ENCODE results near the gene CCL1. TPM values are rescaled to one million over a fixed set of nuclear protein-coding genes. Genes with fewer than 3 reads are reported as not detected.
"Not testable (repeated sequence)": the region's sequence is repeated elsewhere in the genome, so short reads cannot be mapped to it uniquely, and the experiment has no call there.

The CCL1 gene
- total RNA-seq, 3 donors from 2014 or later, result 1.4 to 17.7 (median 3.6) TPM

DNA sequence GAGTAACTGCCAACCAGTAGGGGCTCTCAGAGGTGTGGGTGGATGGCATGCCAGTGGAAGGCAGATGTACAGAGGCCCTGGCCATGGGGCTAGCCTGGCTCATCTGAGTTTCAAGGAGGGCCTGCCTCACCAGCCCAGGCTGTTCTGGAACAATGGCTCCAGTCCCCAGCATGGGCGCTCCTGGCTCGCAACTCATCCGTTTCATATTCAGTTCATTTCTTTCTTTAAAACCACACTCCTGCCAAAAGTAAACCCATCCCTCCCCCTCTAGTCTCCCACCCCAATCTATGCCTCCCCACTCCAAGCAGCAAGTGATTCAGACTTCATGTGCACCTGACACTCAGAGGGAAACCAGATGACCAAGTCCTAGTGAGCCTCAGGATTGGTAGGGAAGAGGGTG, 4.4 kb downstream of the CCL1 start:
- peaks cover 17% of the 10 kb centered on the region for H3K27me3 Mint-ChIP-seq (ENCODE audit: low read depth)
- no peak for ATAC-seq

DNA sequence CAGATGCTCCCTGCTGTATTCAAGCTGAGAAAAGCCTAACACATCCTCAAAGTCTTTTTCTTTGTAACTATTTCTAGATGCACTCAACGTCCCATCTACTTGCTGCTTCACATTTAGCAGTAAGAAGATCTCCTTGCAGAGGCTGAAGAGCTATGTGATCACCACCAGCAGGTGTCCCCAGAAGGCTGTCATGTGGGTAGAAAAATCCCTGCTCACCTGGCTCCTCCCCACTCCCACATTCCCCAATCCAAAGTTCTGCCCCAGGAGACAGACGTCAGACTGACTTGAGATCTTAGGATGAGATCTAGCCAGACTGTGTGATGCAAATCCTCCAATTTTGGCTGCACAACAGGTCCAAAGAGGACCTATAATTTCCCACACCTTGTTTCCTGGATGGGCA, 5.6 kb downstream of the CCL1 start:
- H3K4me1 Mint-ChIP-seq (ENCODE audit: low read depth), result no peaks in the 10 kb centered on the region
- DNase-seq, result no peak

More for the DNA sequence above, 4.4 kb downstream of the CCL1 start:
- peaks cover 4% of the 10 kb centered on the region for H3K9me3 Mint-ChIP-seq
- no peak for DNase-seq
- no peaks in the 10 kb centered on the region for H3K36me3 Mint-ChIP-seq (ENCODE audit: insufficient read depth)
- no peak overlapping the region for H3K4me3 Mint-ChIP-seq
- no peaks in the 10 kb centered on the region for H3K4me1 Mint-ChIP-seq (ENCODE audit: low read depth)

DNA sequence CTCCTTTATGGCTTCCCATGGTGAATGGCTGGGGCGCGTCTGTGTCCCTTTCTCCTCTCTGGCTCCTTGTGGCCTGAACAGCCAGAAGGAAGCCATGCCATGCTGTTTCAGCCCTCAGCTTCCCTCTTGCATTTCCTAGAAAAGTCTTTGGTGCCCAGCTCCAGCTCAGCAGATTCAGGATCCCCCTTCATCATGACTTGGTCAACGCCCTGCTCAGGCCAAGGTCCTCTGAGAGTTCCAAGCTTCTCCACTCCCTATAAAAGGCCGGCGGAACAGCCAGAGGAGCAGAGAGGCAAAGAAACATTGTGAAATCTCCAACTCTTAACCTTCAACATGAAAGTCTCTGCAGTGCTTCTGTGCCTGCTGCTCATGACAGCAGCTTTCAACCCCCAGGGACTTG, 6.8 kb downstream of the CCL1 start, which contains the start of gene CCL13:
CCL13 (plus strand) TSS at position 287 of the 400 bp plus-strand sequence; CDS start at position 334, 47 bp downstream.
- DNase-seq, result no peak
- ATAC-seq, result no peak
- peaks cover 11% of the 10 kb centered on the region for H3K27me3 Mint-ChIP-seq (ENCODE audit: low read depth)

More for the DNA sequence above, 5.6 kb downstream of the CCL1 start:
- no peak for ATAC-seq
- Mint-ChIP-seq H3K4me3 (no peak overlapping the region), H3K9me3 (peaks cover 6% of the 10 kb centered on the region), H3K36me3 (ENCODE audit: insufficient read depth) (no peaks in the 10 kb centered on the region), H3K27me3 (ENCODE audit: low read depth) (peaks cover 8% of the 10 kb centered on the region)

DNA sequence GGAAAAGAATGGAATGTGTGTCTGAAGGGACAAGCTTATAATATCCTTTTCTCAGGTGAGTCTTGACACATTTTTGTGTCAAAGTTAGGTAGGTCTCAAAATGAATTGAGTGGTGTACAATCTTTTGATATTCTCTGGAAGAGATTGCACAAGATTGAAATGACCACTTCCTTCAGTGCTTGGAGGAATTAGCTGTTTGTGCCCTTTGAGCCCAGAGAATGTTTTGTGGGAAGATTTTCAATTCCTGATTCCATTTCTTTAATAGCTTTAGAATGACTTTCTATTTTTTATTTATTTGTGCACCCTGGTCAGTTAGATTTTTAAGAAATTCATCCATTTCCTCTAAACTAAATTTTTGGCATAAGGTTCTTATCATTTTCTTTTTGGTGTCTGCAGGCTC, 8.4 kb downstream of the CCL1 start:
- H3K36me3 Mint-ChIP-seq (ENCODE audit: insufficient read depth), result no peaks in the 10 kb centered on the region
- peaks cover 6% of the 10 kb centered on the region for H3K9me3 Mint-ChIP-seq
- peaks cover 12% of the 10 kb centered on the region for H3K27me3 Mint-ChIP-seq (ENCODE audit: low read depth)
- no peak for DNase-seq
- ATAC-seq, result no peak
- no peak overlapping the region for H3K4me3 Mint-ChIP-seq
- no peaks in the 10 kb centered on the region for H3K4me1 Mint-ChIP-seq (ENCODE audit: low read depth)

More for the DNA sequence above, 6.8 kb downstream of the CCL1 start, which contains the start of gene CCL13:
- Mint-ChIP-seq H3K4me1 (ENCODE audit: low read depth) (no peaks in the 10 kb centered on the region), H3K36me3 (ENCODE audit: insufficient read depth) (no peaks in the 10 kb centered on the region), H3K4me3 (no peak within 1 kb of the TSS), H3K9me3 (peaks cover 6% of the 10 kb centered on the region)

DNA sequence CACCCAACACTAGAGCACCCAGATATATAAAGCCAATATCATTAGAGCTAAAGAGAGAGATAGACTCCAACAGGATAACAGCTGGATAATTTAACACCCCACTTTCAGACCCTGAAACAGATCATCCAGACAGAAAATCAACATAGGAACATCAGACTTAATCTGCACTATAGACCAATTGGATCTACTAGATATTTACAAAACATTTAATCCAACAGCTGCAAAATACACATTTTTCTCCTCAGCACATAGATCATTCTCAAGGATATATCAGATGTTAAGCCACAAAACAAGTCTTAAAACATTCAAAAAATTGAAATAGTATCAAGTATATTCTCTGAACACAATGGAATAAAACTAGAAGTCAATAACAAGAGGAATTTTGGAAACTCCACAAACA, 10.8 kb downstream of the CCL1 start:
- ATAC-seq, result no peak
- DNase-seq, result no peak
- Mint-ChIP-seq H3K9me3 (peaks cover 6% of the 10 kb centered on the region), H3K36me3 (ENCODE audit: insufficient read depth) (no peaks in the 10 kb centered on the region), H3K27me3 (ENCODE audit: low read depth) (peaks cover 19% of the 10 kb centered on the region), H3K4me1 (ENCODE audit: low read depth) (no peaks in the 10 kb centered on the region), H3K4me3 (no peak overlapping the region)

DNA sequence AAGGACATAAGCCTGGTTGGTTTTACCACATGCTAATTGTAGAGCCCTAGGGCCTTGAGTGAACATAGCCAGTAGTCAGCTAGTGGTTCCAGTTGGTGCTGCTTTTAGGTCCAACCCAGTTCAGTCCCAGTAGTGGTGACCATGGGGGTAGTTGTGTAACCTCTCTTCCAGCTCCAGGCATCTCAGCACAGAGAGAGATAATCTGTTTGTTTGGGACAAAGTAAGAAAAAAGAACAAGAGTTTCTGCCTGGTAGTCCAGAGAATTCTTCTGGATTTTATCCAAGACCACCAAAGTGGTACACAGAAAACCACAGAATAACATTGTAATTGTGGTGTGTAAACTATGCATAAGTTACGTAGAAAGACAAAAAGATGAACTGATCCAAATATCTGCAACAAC, 11.9 kb downstream of the CCL1 start:
- ATAC-seq, result no peak
- DNase-seq, result no peak
- Mint-ChIP-seq H3K4me3 (no peak overlapping the region), H3K27me3 (ENCODE audit: low read depth) (peaks cover 21% of the 10 kb centered on the region), H3K4me1 (ENCODE audit: low read depth) (no peaks in the 10 kb centered on the region), H3K36me3 (ENCODE audit: insufficient read depth) (no peaks in the 10 kb centered on the region), H3K9me3 (peaks cover 6% of the 10 kb centered on the region)

DNA sequence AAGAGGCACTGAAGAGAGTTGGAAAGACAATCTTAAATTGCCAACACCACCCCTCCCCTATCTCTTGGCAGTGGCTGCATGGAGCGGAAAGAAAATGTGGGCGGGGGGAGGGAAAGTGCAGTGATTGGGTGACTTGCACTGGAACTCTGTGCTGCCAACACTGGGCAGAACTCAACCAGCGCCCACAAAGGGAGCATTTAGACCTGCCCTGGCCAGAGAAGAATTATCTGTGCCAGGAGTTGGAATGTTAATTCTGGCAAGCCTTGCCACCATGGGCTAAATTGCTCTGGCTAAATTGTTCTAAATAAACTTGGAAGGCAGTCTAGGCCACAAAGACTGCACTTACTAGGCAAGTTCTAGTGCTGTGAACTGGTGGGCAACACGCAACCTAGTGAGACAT, 13.3 kb downstream of the CCL1 start:
- Mint-ChIP-seq H3K9me3 (peaks cover 6% of the 10 kb centered on the region), H3K4me3 (no peak overlapping the region), H3K4me1 (ENCODE audit: low read depth) (no peaks in the 10 kb centered on the region), H3K36me3 (ENCODE audit: insufficient read depth) (no peaks in the 10 kb centered on the region), H3K27me3 (ENCODE audit: low read depth) (peaks cover 20% of the 10 kb centered on the region)
- ATAC-seq (no peak), DNase-seq (no peak)

DNA sequence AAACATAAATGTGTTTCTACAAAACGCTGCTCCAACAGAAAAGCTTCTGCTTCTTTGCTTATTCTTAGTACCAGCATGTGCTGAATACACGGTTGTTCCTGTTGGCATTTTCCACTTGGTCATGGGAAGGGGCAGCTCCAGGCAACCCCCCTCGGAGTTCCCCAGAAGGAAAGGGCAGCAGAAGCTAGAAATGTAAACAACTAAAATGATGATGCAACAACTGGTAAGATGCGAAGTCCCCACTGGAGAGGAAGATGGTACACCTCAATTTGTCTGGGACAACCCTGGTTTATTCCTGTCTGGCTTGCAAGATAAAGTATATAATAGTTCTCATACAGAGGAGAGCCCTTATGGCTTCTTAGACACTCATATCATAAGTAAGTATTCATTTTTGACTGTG, 16.0 kb downstream of the CCL1 start:
- no peaks in the 10 kb centered on the region for H3K9me3 Mint-ChIP-seq
- ATAC-seq (no peak), DNase-seq (no peak)
- no peaks in the 10 kb centered on the region for H3K4me1 Mint-ChIP-seq (ENCODE audit: low read depth)
- H3K36me3 Mint-ChIP-seq (ENCODE audit: insufficient read depth), result no peaks in the 10 kb centered on the region
- no peak overlapping the region for H3K4me3 Mint-ChIP-seq
- H3K27me3 Mint-ChIP-seq (ENCODE audit: low read depth), result peaks cover 31% of the 10 kb centered on the region

DNA sequence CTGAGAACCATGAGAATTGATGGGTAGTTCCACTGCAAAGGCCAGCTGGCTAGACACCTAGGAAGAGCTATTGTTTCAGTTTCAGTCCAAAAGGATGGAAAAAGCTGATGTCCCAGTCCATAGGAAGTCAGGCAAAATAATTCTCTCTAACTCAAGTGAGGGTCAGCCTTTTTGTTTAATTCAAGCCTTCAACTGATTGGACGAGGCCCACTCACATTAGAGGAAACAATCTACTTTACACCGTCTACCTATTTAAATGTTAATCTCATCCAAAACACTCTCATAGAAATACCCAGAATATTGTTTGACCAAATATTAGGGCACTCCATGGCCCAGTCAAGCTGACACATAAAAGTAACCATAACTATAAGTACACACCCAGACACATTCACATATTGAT, 21.1 kb downstream of the CCL1 start:
- ATAC-seq, result no peak
- DNase-seq, result no peak
- Mint-ChIP-seq H3K9me3 (no peaks in the 10 kb centered on the region), H3K4me3 (no peak overlapping the region), H3K4me1 (ENCODE audit: low read depth) (no peaks in the 10 kb centered on the region), H3K36me3 (ENCODE audit: insufficient read depth) (no peaks in the 10 kb centered on the region), H3K27me3 (ENCODE audit: low read depth) (peaks cover 46% of the 10 kb centered on the region)

DNA sequence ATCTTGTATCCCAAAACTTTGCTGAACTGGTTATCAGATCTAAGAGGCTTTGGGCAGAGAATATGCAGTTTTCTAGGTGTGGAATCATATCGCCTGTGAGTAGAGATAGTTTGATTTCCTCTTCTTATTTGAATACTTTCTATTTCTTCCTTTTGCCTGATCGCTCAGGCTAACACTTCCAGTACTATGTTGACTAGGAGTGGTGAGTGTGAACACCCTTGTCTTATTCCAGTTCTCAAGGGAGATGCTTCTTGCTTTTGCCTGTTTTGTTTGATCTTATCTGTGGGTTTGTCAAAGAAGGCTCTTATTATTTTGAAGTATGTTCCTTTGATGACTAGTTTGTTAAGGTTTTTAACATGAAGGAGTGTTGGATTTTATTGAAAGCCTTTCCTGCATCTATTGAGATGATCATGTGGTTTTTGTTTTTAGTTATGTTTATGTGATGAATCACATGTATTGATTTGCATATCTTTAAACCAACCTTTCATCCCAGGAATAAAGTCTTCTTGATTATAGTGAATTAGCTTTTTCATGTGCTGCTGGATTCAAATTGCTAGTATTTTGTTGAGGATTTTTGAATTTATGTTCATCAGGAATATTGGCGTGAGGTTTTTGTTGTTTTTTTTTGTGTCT, 23.8 kb downstream of the CCL1 start:
- ATAC-seq, result no peak
- H3K9me3 Mint-ChIP-seq, result peaks cover 5% of the 10 kb centered on the region
- no peaks in the 10 kb centered on the region for H3K36me3 Mint-ChIP-seq (ENCODE audit: insufficient read depth)
- H3K27me3 Mint-ChIP-seq (ENCODE audit: low read depth), result peaks cover 50% of the 10 kb centered on the region
- H3K4me3 Mint-ChIP-seq, result no peak overlapping the region
- H3K4me1 Mint-ChIP-seq (ENCODE audit: low read depth), result no peaks in the 10 kb centered on the region
- no peak for DNase-seq

DNA sequence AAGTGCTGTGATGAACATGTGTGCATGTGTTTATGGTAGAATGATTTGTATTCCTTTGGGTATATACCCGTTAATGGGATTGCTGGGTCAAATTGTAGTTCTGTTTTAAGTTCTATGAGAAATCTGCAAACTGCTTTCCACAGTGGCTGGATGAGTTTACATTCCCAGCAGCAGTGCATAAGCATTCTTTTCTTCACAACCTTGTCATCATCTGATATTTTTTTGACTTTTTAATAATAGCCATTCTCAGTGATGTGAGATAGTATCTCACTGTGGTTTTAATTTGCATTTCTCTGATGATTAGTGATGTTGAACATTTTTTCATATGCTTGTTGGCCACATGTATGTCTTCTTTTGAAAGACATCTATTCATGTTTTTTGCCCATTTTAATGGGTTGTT, 25.3 kb downstream of the CCL1 start:
- no peaks in the 10 kb centered on the region for H3K4me1 Mint-ChIP-seq (ENCODE audit: low read depth)
- no peak for ATAC-seq
- peaks cover 42% of the 10 kb centered on the region for H3K27me3 Mint-ChIP-seq (ENCODE audit: low read depth)
- no peak overlapping the region for H3K4me3 Mint-ChIP-seq
- DNase-seq, result no peak
- no peaks in the 10 kb centered on the region for H3K36me3 Mint-ChIP-seq (ENCODE audit: insufficient read depth)
- peaks cover 5% of the 10 kb centered on the region for H3K9me3 Mint-ChIP-seq

DNA sequence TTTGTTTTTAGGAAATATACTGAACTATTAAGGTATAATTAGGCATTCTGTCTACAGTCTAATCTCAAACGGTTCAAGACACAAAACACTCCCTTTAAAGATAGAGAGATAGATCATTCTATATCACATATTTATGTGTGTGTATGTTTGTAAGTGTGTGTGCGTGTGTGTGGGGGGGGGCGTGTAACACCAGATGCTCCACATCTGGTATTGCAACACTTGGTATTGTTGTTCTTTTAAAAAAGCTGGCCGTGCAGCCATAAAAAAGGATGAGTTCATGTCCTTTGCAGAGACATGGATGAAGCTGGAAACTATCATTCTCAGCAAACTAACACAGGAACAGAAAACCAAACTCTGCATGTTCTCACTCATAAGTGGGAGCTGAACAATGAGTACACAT, 35.5 kb downstream of the CCL1 start:
- not testable (repeated sequence) for H3K36me3 Mint-ChIP-seq (ENCODE audit: insufficient read depth); H3K4me1 Mint-ChIP-seq (ENCODE audit: low read depth); ATAC-seq; H3K4me3 Mint-ChIP-seq; H3K9me3 Mint-ChIP-seq; DNase-seq
- peaks cover 18% of the 10 kb centered on the region for H3K27me3 Mint-ChIP-seq (ENCODE audit: low read depth)

DNA sequence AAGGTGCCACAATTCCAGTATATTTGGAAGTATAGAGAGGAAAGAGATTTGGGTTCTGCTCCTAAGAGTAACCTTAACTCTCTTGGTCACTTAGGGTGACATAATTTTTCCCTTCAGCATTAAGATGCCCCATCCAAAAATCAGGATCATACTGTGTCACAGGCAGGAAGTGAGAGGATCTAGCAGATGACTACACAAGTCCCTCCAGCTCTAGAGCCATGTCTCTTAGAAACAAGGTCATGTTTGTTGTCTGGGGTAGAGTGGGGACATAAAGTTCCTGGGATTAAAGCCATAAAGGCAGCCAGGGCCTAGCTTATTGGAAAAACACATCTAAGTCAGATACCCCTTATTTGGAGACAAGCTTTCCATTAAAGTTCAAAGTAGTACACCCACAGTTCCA, 41.1 kb downstream of the CCL1 start:
- Mint-ChIP-seq H3K27me3 (ENCODE audit: low read depth) (peaks cover 11% of the 10 kb centered on the region), H3K4me3 (no peak overlapping the region), H3K4me1 (ENCODE audit: low read depth) (no peaks in the 10 kb centered on the region), H3K36me3 (ENCODE audit: insufficient read depth) (no peaks in the 10 kb centered on the region), H3K9me3 (peaks cover 10% of the 10 kb centered on the region)
- ATAC-seq (no peak), DNase-seq (no peak)

DNA sequence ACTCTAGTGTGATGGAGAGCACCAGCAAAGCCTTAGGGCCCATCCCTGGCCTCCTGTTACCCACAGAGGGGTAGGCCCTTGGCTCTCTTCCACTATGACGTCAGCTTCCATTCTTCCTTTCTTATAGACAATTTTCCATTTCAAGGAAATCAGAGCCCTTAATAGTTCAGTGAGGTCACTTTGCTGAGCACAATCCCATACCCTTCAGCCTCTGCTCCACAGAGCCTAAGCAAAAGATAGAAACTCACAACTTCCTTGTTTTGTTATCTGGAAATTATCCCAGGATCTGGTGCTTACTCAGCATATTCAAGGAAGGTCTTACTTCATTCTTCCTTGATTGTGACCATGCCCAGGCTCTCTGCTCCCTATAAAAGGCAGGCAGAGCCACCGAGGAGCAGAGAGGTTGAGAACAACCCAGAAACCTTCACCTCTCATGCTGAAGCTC, 44.0 kb downstream of the CCL1 start, which contains the start of gene CCL8:
CCL8 (plus strand) TSS at position 397 of the 445 bp plus-strand sequence. CDS start 67 bp downstream, outside the sequence.
- DNase-seq, result no peak
- Mint-ChIP-seq H3K27me3 (ENCODE audit: low read depth) (peaks cover 13% of the 10 kb centered on the region), H3K36me3 (ENCODE audit: insufficient read depth) (no peaks in the 10 kb centered on the region)

DNA sequence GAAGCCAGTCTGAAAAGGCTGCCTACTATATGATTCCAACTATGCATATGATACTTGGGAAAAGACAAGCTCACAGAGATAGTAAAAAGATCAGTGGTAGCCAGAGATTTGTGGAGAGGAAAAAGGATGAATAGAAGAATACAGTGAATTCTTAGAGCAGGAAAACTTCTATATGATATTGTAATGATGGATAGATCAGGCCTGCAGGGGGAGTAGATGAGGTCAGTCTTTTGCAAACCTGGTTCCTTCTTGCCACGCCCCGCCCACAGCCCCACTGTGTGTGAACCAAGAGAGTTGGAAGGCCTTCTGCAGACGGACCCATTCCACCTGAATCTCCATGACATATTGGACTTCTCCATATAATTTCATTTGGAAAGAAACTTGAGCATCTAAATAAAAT, 44.6 kb downstream of the CCL1 start:
- ATAC-seq (no peak), DNase-seq (no peak)
- H3K9me3 Mint-ChIP-seq, result no peaks in the 10 kb centered on the region
- H3K27me3 Mint-ChIP-seq (ENCODE audit: low read depth), result peaks cover 13% of the 10 kb centered on the region
- H3K4me3 Mint-ChIP-seq, result no peak overlapping the region
- no peaks in the 10 kb centered on the region for H3K4me1 Mint-ChIP-seq (ENCODE audit: low read depth)
- no peaks in the 10 kb centered on the region for H3K36me3 Mint-ChIP-seq (ENCODE audit: insufficient read depth)

More for the DNA sequence above, 44.0 kb downstream of the CCL1 start, which contains the start of gene CCL8:
- Mint-ChIP-seq H3K4me1 (ENCODE audit: low read depth) (no peaks in the 10 kb centered on the region), H3K9me3 (peaks cover 3% of the 10 kb centered on the region), H3K4me3 (no peak within 1 kb of the TSS)
- no peak for ATAC-seq

All from activated T-cell treated with anti-CD3 and anti-CD28 coated beads, Interleukin-2, amount 50 U/mL, for 4 hours (primary cell).